GM10248 (cell line): ENCODE measurements around the gene RAP1GAP.

ENCODE experiments used
- CTCF ChIA-PET: fragments of 300-600 bp; sonication (Branson Sonifier 250); formaldehyde crosslinking; extraction: SDS; loops from one replicate; lab custom pipeline; 2021; ENCODE audit warnings: antibody characterized with exemption; lab: Yijun Ruan, JAX
- POLR2A ChIA-PET: fragments of 350-650 bp; sonication (Branson Sonifier 250); formaldehyde crosslinking; extraction: SDS; loops from one replicate; lab custom pipeline; 2020; ENCODE audit warnings: antibody characterized with exemption; lab: Yijun Ruan, JAX
- DNase-seq: peaks from one replicate; pipeline ENCODE4 v3.0.0; 2012; ENCODE audit errors: extremely low spot score
- TF ChIP-seq, protein P1 (sequence below): IDR thresholded peaks from 2 replicates; pipeline ENCODE4 v1.5.1; 2012; ENCODE audit warnings: mild to moderate bottlenecking, low read depth; ENCODE audit errors: extremely low read depth, missing control alignments, control extremely low read depth

RAP1GAP gene

DNA sequence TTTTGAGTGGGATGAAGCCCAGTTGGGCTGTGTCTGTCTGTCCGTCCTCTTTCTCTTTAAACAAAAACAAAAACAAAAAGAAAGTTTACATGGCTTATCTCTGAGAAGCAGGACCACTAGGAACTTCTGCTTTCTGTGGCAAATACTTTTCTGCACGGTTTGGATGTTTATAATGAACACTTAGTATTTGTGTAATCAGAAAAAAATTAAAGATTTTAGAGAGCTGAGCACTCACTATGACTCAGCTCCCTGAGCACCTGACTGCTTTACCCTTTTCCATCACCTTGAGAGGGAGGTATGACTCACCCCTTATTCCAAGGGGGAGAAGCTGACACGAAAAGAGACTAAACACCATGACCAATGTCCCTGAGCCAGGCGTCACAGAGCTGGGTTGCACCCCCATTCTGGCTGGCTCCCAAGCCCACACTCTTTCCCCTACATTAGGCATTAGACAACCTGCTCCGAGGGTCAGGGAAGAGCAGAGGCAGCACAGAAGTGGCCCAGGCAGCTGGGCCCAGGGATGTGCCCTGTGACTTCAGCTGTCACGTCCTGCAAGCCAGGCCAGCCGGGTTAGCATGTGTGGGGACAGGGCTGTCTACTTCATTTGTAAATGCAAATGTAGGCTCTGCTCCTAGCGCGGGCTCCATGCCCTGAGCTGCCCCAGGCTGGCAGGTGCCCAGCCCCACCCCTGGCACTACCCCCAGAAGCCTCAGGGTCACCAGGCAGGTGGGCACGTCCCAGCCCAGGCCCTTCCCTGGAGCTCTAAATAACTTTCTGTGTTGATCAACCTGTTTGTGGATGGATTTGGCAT, 30.4 kb downstream of the RAP1GAP start:
- ChIA-PET CTCF (interaction anchor here (1.0 to 1.3 kb wide), 2 partner anchors 10 to 19 kb away, joined by 3 read pairs; no protein-coding TSS in a partner anchor), POLR2A (no interaction called here)
- no peak for DNase-seq
- TF ChIP-seq, protein P1, sequence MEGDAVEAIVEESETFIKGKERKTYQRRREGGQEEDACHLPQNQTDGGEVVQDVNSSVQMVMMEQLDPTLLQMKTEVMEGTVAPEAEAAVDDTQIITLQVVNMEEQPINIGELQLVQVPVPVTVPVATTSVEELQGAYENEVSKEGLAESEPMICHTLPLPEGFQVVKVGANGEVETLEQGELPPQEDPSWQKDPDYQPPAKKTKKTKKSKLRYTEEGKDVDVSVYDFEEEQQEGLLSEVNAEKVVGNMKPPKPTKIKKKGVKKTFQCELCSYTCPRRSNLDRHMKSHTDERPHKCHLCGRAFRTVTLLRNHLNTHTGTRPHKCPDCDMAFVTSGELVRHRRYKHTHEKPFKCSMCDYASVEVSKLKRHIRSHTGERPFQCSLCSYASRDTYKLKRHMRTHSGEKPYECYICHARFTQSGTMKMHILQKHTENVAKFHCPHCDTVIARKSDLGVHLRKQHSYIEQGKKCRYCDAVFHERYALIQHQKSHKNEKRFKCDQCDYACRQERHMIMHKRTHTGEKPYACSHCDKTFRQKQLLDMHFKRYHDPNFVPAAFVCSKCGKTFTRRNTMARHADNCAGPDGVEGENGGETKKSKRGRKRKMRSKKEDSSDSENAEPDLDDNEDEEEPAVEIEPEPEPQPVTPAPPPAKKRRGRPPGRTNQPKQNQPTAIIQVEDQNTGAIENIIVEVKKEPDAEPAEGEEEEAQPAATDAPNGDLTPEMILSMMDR = no peak

DNA sequence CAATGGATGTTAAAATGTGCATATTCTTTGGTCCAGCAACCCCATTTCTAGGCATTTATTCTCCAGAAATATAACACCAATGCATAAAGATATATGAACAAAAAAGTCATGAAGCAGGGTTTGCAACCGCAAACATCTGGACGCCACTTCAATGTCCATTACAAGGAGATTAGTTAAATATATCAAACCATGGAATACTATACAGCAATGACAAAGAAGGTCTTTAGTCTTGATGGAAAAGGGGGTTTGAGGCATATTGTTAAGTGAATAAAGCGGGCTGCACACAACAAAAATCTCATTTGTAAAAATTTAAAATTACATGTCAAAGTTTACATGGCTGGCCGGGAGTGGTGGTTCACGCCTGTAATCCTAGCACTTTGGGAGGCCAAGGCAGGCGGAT, 31.6 kb downstream of the RAP1GAP start:
- CTCF ChIA-PET = interaction anchor here (1.0 kb wide), 1 partner anchor 20 kb away, joined by 3 read pairs; no protein-coding TSS in a partner anchor
- DNase-seq = no peak
- TF ChIP-seq, protein P1 = no peak
- POLR2A ChIA-PET = interaction anchor here (0.6 kb wide), 1 partner anchor 30 kb away, joined by 5 read pairs; no protein-coding TSS in a partner anchor

DNA sequence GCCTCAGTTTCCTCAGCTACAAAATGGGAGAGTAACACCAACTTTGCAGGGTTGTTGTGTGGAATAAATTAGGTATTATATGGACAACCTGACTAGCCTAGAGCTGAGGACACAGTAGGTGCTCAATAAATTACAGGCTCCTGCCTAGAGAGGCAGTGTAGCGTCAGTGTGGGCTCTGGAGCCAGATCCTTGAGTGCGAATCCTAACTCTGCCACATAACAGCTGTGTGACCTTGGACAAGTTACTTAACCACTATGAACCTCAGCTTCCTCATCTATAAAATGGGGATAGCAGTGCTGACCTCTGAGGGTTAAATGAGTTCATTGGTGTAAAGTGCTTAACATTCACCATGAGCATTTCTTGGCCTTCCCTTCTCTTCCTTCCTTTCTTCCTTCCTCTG, 33.1 kb downstream of the RAP1GAP start:
- ChIA-PET CTCF (no interaction called here), POLR2A (no interaction called here)
- TF ChIP-seq, protein P1 = no peak
- DNase-seq = no peak

DNA sequence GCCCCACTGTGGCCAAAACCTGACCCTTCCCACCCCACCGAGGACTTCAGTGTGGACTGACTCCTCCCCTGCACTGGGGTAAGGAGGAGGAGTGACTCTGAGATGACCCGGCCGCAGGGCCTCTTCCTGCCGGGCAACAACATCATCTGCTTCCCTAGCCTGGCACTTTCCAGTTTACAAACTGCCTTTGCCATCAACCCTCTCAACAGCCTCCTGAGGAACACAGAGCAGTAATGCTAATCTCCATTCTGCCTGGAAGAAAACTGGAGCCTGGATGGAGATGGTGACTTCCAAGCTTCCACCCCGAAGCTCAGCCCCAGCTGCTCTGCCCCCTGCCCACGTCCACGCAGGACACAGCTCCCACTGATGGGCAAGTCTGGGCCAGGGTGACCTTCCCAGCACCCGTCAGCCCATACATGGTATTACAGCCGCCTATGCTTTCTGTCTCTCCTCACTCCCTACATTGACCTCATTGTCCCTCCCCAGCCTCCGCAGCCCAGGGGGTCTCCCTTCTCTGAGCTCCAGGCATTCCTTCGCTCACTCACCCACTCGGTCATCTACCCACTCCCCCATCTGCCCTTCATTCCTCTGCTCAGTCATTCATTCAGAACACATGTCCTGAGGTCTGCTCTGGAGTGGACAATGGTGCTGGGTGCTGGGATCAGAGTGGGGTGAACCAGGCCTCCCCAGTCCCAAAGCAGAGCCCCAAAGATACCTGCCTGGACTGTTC, 34.2 kb downstream of the RAP1GAP start:
- CTCF ChIA-PET = no interaction called here
- DNase-seq = no peak
- POLR2A ChIA-PET = no interaction called here
- TF ChIP-seq, protein P1 = no peak

DNA sequence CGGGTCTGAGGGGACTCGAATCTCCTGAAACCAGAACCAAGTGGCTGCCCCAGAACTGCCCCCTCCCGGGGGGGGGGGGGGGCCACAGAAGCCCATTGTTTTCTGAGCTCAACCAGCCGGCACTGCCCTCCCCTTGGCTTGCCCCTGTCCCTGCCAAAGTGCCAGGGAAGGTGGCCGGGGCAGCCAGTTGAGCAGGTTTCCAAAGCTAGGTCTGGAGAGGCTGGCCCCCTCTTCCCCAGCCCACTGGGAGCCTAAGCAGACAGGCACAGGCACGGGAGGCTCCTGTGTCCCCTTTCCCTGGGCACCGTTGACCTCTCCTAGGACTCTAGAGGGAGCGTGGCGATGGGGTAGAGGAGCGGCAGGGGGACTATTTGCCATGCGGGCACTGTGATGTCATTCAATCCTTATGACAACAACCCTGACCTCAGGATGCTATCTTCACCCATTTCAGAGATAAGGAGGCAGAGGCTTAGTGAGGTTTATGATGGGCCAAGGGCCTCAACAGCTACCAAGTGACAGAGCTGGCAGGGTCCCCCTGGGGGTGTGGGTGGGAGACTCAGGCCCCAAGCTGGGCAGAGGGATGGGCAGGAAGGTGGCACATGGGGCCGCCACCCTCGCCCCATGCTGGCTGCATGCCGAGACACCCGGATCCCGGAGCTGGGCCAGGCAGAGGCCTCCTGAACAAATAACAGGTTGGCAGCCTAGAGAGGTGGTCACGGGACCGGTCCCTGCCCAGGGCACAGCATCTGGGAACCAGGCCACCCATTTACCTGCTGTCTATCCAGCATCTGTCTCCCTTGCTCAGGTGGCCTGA, 35.0 kb downstream of the RAP1GAP start:
- no peak for DNase-seq
- CTCF ChIA-PET = interaction anchor here (1.5 kb wide), 1 partner anchor 25 kb away, joined by 3 read pairs; no protein-coding TSS in a partner anchor
- POLR2A ChIA-PET = no interaction called here
- TF ChIP-seq, protein P1 = no peak
